Raji (cell line): ENCODE data around the gene KATNAL1.

Source experiments
- POLR2A ChIP-seq: IDR thresholded peaks from 2 replicates; pipeline ENCODE4 v1.6.1; 2011; ENCODE audit warnings: low read depth, low read length, control low read depth; ENCODE audit not compliant: insufficient read depth

The KATNAL1 gene

GRCh38 chr13:30169442-30169841, 137.9 kb downstream of the KATNAL1 start:
- no peak for TF ChIP-seq POLR2A

- no peak for TF ChIP-seq POLR2A
Observed at GRCh38 chr13:30165796-30166195, 141.6 kb downstream of the KATNAL1 start.

GRCh38 chr13:30165071-30165470, 142.3 kb downstream of the KATNAL1 start:
- TF ChIP-seq POLR2A: no peak

GRCh38 chr13:30164146-30164545, 143.2 kb downstream of the KATNAL1 start:
- TF ChIP-seq POLR2A: no peak

- no peak for TF ChIP-seq POLR2A
Observed at GRCh38 chr13:30163441-30163840, 143.9 kb downstream of the KATNAL1 start.

GRCh38 chr13:30159446-30159839, 147.9 kb downstream of the KATNAL1 start:
- TF ChIP-seq POLR2A: no peak

GRCh38 chr13:30158774-30159445, 148.4 kb downstream of the KATNAL1 start:
- no peak for TF ChIP-seq POLR2A

GRCh38 chr13:30157616-30157993, 149.7 kb downstream of the KATNAL1 start:
- TF ChIP-seq POLR2A: no peak

GRCh38 chr13:30156826-30157615, 150.3 kb downstream of the KATNAL1 start:
- TF ChIP-seq POLR2A: no peak

- TF ChIP-seq POLR2A: no peak
Observed at GRCh38 chr13:30156270-30156669, 151.1 kb downstream of the KATNAL1 start.

- no peak for TF ChIP-seq POLR2A
Observed at GRCh38 chr13:30154931-30155330, 152.4 kb downstream of the KATNAL1 start.

- no peak for TF ChIP-seq POLR2A
Observed at GRCh38 chr13:30154531-30154930, 152.8 kb downstream of the KATNAL1 start.

GRCh38 chr13:30153545-30154426, 153.6 kb downstream of the KATNAL1 start:
- TF ChIP-seq POLR2A: no peak
